NCI-H187 (cell line): ENCODE measurements around the gene RPL32.
A peak's percentile ranks its signal among the peaks of the same experiment; 100 is the strongest.

Source experiments
- DNase-seq, 2 experiments: peaks; one replicate each; lab custom pipeline; 2025; lab: John Stamatoyannopoulos, UW

RPL32 gene

GRCh38 chr3:12832350-12833221, 8.8 kb downstream of the RPL32 start:
- DNase-seq: no peak

DNA sequence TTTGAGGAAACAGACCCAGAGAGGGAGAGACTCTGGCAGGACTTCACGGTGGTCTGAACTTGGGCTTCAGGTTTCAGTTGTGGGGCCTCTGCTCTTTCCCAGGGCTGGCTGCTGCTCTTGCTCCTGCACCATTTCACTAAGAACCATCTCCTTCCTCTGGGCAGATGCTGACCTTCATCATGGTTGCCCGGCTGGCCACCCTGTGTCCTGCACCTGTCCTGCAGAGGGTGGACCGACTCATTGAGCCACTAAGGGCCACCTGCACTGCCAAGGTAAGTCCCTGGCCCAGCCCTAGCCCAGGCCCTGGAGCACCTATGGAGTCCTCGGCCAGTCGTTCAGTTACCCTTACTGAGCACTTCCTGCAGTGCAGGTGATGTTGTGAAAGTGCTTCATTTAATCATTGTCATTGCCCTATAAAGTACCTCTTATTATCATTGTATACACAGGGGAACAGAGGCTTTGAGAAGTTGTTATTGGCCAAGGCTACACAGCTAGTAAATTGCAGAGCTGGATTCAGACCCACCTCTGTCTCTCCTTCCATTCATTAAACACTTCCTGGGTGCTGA, 10.0 kb downstream of the RPL32 start:
- DNase-seq: no peak

DNA sequence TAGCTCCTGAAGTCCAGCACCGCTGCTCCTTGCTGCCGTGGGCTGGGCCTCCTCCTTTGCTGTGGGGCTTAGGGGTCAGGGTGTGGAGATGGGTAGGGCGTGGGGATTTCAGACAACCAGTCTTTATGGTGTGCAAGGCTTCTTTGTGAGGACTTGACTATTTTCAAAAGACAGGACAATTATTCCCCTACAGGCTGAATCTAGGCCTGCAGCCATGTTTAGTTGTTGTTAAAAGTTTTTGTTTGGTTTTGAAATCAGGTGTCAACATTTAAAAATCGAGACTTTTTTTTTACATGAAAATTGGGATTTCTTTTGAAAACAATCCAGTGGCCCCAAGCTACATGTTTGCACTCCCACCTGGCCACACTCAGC, 10.6 kb downstream of the RPL32 start:
- no peak for DNase-seq

DNA sequence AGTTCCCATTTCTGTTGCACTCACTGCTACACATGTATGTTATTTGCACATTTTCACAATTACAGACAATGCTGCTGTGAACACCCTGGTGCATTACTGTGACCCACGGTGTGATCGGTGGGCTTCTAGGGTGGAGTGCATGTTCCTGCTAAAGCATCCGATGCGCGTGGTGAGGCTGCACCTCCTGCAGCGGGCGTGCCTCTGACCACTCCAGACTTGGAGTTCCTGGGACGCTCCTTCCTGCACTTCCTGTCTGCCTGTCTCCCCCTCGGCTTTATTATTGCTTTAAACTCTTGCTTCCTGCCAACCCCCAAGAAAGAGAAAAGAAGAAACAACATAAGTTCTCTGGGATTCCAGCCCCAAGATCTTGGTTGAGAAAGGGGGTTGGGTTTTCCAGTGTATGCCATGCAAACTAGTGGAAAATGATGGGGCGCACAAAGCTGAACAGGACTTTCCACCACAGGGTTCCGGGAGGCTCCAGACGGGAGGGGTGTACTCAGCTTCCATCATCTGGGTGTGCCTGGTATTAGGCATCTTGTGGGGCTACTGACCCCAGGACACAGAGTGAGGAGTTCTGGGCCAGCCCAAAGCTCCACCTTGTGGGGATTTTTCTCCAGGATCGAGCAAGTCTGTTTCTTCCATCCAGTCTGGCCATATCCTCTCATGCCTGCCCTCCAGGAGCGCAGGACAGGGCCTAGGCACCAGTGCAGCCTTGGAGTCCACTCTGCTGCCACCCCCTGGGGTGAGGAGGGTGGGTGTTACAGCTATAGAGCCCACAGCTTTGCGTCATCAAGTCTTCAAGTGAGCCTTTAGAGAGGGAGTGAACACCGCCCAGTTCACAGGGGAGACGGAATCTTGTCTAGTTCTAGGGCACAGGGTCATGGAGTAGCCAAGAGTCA, 11.2 kb downstream of the RPL32 start:
- DNase-seq: no peak

GRCh38 chr3:12829404-12829803, 12.0 kb downstream of the RPL32 start:
- no peak for DNase-seq

GRCh38 chr3:12828751-12829150, 12.6 kb downstream of the RPL32 start:
- no peak for DNase-seq

- DNase-seq: no peak
These were observed 16.2 kb downstream of the RPL32 start for GRCh38 chr3:12825156-12825555.

DNA sequence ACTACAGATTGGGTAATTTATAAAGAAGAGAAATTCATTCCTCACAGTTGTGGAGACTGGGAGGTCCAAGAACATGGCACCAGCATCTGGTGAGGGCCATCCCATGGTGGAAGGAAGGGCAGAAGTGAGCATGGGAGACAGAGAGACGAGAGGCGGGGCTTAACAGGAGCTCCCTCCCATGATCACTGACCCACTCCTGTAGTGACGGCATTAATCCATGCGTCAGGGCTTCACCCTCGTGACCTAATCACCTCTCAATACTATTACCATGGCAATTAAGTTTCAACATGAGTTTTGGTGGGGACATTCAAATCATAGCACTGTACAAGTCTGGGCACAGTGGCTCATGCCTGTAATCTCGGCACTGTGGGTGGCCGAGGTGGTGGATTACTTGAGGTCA, 17.1 kb downstream of the RPL32 start:
- no peak for DNase-seq

- no peak for DNase-seq
These were observed 18.5 kb downstream of the RPL32 start for GRCh38 chr3:12822725-12823373.

- DNase-seq: no peak
These were observed 22.6 kb downstream of the RPL32 start for GRCh38 chr3:12818773-12819172.

DNA sequence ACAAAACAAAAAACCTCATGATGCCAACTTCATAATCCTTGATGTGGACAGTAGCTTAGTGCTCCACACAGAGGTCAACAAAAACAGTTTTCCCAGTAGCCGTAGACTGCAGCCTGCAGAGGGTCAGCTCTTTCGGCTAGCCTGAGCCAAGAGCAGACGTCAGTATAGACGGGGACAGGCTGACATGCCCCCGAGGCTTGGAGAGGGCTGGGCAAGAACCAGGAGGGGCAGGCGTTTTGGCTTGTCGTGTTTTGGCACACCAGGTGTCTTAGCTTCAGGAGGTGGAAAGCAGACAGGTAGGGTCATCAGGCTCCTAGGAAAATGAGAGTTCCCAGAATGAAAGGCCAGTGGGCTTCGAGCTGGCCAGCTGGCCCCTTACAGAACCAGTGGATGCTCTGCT, 23.1 kb downstream of the RPL32 start:
- DNase-seq: no peak

DNA sequence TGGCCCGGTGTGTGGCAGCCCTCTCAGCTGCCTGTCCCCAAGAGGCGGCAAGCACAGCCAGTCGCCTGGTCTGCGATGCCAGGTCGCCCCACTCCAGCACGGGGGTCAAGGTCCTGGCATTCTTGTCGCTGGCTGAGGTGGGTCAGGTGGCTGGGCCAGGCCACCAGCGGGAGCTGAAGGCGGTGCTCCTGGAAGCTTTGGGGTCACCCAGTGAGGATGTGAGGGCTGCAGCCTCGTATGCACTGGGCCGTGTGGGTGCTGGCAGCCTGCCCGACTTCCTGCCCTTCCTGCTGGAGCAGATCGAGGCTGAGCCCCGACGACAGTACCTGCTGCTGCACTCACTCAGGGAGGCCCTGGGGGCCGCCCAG, 24.0 kb downstream of the RPL32 start:
- DNase-seq: no peak

GRCh38 chr3:12816521-12817342, 24.6 kb downstream of the RPL32 start:
- no peak for DNase-seq

DNA sequence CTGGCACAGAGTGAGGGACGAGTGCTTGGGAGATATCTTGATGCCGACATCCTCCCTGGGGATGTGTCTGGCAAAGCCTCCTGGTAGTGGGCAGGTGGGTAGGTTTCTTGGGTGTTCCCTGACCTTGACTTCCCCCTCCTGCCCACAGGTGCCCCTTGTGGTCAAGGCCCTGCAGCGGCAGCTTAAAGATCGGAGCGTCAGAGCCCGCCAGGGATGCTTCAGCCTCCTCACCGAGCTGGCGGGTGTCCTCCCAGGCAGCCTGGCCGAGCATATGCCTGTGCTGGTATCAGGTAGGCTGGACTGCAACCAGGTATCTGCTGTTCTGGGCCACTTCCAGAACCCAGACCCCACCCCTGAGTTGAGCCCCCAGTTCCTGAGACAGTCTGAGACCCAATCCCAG, 25.6 kb downstream of the RPL32 start:
- DNase-seq: no peak

- DNase-seq: no peak
These were observed 26.3 kb downstream of the RPL32 start for GRCh38 chr3:12815078-12815477.

DNA sequence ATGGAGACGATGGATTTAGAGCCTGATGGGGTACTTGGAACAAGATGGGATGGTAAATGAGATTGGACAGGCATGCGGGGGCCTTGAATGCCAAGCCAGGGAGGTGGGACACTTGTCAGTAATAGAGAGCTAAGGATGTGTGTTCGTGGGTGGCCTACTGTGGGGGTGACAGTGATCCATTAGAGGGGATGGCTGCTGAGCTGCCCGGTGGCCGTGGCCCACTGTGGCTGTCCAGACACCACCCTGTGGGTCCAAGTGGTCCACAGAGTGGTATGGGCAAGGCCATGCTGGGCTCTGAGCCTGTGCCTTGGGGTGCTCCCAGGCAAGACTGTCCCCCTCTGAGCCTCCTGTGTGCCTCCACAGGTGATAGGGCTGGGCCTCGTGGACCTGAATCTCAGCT, 27.4 kb downstream of the RPL32 start:
- DNase-seq: no peak

GRCh38 chr3:12812812-12813211, 28.6 kb downstream of the RPL32 start:
- DNase-seq: no peak

DNA sequence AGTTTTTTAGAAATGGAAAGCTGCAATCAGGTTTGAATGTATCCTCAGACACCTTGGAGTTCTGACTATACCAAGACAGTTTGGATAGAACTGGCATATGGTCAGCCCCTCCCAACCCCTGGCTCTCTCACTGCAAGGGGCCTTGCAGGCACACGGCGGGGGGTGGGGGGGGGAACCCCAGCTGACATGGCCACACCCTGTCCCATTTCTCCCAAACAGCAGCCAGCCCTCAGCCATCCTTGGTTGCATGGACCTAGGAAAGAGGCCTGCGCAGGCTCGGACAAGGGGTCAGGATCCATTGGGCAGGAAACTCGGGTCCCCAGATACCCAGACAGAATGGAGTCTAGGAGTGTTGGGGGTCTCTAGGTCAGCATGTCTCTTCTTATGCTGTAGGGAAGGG, 30.4 kb downstream of the RPL32 start:
- no peak for DNase-seq

DNA sequence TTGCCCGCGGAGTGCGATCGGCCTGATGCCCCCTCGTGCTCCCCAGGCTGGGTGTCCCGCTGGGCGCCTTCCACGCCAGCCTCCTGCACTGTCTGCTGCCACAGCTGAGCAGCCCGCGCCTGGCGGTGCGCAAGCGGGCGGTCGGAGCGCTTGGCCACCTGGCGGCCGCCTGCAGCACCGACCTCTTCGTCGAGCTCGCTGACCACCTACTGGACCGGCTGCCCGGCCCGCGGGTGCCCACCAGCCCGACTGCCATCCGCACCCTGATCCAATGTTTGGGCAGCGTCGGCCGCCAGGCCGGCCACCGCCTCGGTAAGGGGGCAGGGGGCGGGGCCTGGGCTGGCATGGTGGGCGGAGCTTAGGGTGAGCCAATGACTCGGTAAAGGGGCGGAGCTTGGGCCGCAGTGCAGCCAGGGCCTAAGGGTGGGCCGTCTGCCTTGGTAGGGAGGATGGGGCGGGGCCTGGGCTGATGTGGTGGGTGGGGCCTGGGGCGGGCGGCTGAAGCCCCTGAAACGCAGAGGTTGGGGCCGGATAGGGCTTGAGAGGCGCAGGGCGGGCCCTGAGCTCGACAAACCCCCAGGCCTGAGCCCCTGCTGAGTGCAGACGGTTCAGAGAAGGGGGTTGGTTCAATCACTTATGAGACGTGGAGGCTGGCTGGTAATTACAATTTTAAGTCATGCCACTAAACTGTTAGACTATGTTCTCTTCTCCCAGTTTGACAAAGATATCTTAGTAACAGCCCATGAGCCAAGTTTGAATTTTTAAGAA, 31.2 kb downstream of the RPL32 start:
- DNase-seq: peak; percentile 81 to 83

DNA sequence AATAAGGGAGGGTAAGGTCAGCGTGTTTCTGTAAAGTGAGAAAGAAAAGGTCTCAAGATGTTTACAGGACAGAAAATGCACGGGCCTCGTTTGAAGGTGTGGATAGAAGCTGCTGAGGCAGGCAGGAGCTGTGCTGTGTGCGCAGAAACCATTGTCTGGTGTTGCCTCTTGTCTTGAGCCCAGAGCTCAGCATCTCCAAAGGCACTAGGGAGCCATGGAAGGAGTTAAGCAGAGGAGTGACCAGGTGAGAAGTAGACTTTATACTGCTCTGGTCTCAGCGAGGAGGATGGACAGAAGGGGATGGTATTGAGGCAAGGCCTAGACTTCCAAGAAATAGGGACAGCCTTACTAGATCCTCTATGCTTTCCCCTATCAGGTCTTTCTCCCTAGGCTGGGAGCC, 31.9 kb downstream of the RPL32 start:
- no peak for DNase-seq

- DNase-seq: no peak
These were observed 32.4 kb downstream of the RPL32 start for GRCh38 chr3:12809001-12809400.
